ENCODE measurements around the gene B3GAT2.
A peak's percentile ranks its signal among the peaks of the same experiment; 100 is the strongest.
"Not testable (repeated sequence)": the region's sequence is repeated elsewhere in the genome, so short reads cannot be mapped to it uniquely, and the experiment has no call there.

B3GAT2 gene, protein sequence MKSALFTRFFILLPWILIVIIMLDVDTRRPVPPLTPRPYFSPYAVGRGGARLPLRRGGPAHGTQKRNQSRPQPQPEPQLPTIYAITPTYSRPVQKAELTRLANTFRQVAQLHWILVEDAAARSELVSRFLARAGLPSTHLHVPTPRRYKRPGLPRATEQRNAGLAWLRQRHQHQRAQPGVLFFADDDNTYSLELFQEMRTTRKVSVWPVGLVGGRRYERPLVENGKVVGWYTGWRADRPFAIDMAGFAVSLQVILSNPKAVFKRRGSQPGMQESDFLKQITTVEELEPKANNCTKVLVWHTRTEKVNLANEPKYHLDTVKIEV

DNA sequence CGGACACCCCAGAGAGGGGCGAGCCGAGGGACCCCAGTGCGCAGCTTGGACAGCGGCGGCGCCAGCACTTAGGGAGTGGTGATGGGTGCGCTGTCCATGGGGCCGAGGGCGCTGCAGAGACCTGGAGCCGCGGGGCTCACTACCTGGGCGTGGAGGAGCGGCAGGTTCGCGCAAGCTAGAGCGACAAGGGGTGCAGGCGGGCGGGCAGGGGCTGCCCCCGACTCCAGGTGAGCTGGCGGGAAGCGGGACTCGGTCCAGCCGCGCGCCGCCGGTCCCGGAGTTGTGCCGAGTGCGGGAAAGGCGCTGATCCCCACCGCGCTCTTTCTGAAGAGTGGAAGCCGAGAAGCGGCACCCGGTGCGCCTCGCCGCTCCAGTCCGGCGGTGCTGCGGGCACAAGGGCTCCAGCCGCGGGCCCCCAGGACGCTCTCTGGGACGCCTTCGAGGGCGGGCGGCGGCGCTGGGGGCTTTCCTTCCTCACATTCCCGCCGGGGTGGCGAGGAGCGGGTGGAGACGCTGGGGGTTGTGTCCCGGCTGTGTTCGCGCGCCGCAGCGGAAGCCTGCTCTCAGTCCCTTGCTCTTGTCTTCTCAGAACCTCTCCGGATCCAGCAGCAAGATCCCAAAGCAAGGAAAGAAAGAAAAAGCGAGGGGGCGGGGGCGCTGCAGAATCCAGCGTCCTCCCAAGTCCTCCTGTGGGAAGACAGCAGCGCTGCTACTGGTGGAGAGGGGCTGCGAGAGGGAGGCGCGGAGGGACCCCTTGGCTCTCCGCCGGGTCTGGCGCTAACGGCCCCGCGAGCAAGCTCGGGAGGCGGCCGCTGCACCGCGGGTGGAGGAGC lies at the start of gene B3GAT2:
Gene B3GAT2, minus strand, starts transcription at position 610 of the 833 bp plus-strand sequence. CDS start 631 bp downstream, outside the sequence.
- peak; percentile 27 for DNase-seq

DNA sequence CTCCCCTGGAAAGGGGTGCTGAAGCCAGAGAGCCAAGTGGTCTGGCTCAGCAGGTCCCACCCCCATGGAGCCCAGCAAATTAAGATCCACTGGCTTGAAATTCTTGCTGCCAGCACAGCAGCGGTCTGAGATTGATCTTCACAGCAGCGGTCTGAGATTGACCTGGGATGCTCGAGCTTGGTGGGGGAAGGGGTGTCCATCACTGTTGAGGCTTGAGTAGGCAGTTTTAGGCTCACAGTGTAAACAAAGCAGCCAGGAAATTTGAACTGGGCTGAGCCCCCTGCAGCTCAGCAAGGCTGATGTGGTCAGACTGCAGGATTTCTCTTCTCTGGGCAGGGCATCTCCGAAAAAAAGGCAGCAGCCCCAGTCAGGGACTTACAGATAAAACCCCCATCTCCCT lies 41.3 kb upstream of the B3GAT2 start:
- no peak for DNase-seq

DNA sequence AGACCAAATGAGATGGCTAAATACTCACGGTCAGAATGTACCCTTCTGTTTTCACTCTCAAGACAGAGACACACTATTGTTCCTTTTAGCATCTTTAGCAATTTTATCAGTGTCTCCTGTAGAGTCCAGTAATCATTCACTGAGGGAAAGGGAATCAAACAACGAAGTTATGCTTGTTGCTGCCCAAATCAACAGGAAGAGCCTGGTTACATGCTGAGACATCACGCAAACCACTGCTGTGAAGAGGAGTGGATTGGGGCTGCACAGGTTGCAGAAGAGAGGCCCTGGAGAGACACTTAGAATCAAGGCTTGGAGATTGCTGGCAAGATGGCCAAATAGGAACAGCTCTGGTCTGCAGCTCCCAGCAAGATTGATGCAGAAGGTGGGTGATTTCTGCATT lies 40.5 kb upstream of the B3GAT2 start:
- no peak for DNase-seq

DNA sequence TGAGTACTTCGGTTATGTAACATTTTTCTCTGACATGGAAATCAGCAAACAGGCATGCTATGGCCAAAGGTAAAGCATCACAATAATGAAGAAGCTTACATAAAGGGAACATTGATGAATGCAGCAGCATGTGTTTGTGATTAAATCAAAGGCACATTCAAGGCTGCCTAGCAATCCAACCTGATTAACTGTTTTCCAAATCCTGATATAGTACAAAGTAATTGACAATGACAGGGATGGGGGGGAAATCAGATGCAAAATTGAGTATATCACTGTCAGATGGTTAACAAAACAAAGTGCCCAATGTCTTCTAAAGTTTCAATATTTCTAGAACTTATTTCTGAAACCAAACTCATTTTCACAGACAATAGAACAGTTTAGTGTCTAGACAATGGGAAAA lies 39.2 kb upstream of the B3GAT2 start:
- DNase-seq, result no peak

DNA sequence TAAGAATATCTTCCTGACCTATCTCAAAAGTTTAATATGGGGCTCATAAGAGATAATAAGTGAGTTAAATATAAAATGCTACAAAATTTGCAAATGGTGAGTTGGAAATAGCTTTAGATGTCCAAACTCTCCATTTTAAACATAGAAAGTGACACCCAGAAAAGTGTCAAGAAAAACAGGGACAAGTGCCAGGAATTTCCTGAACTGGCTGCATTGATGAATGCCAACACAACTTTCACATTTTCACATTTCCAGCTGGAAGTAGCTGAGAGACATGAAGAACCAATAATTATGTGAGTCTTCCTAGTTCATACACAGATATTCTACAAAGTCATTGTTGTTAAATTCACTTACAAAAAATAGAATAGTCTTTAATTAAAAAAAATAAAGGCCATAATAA lies 38.6 kb upstream of the B3GAT2 start:
- no peak for DNase-seq

DNA sequence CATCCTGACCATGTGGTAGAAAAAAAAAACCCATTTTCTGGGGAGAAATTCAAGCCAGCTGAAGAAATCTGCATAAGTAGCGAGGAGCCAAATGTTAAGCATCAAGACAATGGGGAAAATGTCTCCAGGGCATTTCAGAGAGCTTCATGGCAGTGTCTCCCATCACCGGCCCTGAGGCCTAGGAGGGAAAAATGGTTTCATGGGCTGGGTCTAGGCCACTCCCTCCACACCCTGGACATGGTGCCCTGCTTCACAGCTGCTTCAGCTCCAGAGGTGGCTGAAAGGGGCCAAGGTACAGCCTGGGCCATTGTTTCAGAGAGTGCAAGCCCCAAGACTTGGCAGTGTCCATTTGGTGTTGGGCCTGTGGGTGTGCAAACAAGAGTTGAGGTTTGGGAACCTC lies 34.4 kb upstream of the B3GAT2 start:
- no peak for DNase-seq

DNA sequence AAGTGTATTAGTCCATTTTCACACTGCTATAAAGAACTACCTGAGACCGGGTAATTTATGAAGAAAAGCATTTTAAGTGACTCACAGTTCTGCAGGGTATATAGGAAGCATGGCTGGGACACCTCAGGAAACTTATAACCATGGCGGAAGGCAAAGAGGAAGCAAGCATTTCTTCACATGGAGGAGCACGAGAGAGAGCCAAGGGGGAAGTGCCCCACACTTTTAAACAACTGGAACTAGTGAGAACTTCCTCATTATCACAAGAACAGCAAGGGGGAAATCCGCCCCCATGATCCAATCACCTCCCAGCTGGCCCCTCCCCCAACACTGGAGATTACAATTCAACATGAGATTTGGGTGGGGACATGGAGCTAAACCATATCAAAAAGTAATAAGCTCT lies 28.3 kb upstream of the B3GAT2 start:
- DNase-seq, result no peak

DNA sequence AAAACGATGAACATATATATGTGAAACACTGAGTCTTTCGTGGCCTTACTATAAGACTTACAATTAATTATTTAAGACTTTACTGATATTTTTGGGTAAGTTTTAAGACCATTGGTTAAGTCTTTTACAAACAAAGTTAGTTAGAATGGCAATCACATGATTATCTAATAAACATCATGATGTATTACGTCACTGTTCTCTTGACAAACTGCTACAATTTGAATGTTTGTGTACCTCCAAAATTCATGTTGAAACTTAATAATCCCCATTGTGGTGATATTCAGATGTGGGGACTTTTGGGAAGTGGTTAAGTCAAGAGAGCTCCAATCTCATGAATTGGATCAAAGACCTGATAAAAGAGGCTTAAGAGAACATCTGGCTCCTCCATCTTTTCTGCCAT lies 25.9 kb upstream of the B3GAT2 start:
- no peak for DNase-seq

DNA sequence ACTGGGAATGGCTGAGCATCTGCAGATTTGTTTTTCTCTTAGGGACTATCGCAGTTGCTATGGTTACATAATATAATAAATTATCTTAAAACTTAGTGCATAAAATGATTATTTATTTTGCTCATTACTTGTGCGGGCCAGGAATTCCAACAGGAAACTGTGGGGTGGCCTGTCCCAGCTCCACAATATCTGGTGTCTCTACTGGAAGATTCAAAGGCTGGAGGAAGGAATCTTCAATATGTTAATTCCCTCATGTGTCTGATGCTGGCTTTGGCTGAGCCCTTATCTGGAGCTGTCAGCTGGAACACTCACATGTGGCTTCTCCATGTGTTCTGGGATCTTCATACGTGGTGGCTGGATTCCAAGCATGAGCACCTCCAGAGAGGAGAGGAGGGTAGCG lies 23.9 kb upstream of the B3GAT2 start:
- no peak for DNase-seq

DNA sequence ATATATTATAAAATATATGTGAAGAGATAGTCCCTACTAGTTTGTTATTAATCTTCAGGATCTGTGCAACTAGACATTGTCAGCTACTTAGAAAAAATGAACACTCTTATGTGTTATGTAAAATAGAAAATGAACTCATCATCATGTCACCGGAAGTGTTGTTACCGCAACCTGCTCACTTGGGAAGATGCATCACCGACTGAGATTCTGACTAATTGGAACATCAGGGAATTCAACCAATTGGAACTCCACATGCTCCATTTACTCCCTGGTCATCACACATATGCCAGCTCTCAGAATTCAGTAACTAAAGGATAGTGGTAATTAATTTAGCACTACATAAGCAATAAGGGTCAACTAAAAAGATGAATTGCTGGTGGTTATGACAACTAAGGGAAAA lies 16.7 kb upstream of the B3GAT2 start:
- DNase-seq, result no peak

DNA sequence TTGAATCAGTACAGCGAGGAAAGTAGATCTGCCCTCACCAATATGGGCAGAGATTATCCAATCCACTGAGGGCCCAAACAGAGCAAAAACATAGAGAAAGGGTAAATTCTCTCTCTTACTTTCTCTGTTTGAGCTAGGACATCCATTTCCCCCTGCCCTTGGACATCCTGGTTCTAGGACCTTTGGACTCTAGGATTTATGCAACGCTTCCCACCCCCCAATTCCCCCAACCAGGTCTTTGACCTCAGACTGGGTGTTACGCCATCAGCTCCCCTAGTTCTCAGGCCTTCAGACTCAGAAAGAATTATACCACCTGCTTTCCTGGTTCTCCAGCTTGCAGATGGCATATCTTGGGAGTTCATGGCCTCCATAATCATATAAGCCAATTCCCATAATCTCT lies 10.2 kb upstream of the B3GAT2 start:
- no peak for DNase-seq

DNA sequence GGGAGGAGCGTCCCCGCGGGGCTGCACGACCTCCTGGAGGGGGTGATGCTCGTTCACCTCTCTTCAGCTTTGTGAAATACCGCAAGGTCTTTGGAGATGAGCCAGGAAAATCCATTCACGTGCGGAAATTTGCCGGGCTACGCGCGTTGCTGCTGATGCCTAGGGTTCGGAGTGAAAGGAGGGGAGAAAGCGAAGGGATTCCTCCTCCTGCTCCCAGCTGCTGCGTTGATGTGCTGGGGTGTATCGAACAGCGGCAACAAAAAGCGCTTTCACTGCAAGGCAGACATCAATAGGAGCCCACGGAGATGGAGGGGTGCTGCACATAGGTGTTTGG lies 391 bp upstream of the B3GAT2 start:
- no peak for DNase-seq

DNA sequence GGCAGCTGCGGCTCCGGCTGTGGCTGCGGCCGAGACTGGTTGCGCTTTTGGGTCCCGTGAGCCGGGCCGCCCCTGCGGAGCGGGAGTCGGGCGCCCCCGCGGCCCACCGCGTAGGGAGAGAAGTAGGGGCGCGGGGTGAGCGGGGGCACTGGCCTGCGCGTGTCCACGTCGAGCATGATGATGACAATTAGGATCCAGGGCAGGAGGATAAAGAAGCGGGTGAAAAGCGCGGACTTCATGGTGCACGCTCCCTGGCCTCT lies 739 bp downstream of the B3GAT2 start:
- DNase-seq, result no peak

DNA sequence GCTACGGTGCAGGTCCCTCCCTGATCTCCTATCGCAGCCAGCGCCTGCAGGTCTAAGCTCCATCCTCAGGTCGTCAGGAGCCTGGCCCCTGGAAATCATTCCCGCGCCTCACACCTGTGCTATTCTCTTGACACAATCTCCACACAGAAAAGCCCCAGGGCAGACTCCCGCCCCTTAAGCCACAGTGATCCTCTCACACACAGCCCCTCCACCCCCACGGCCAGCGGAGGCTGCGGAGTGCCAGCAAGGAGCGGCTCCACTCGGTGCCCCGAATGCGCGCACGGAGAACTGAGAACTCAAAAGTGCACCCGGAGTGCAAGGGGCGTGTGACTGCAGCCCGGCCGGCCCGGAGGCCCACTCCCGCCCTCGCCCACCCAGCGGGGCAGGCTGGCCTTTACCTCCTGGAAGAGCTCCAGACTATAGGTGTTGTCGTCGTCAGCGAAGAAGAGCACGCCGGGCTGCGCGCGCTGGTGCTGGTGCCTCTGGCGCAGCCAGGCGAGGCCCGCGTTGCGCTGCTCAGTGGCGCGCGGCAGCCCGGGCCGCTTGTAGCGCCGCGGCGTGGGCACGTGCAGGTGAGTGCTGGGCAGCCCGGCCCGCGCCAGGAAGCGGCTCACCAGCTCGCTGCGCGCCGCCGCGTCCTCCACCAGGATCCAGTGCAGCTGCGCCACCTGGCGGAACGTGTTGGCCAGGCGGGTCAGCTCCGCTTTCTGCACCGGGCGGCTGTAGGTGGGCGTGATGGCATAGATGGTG lies 1.2 kb downstream of the B3GAT2 start:
- peak; percentile 78 for DNase-seq

DNA sequence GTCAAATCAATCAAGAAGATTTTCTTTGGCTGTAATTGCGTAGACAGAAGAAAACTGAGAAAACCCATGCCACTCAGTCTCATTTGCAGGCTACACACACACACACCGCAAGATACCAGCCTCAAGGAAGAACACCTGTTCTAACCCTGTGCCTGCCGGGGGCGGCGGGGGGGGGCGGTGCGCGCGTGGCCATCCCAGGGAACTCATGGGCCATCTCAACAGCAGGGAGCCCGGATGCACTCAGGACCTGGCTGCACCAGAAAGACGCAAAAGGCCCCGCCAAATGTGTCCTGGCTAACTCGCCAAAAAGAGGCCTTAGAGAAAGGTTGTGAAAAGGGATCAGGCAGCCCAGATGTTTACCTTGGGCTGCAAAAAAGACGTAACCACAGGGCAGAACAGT lies 2.1 kb downstream of the B3GAT2 start:
- DNase-seq, result no peak

DNA sequence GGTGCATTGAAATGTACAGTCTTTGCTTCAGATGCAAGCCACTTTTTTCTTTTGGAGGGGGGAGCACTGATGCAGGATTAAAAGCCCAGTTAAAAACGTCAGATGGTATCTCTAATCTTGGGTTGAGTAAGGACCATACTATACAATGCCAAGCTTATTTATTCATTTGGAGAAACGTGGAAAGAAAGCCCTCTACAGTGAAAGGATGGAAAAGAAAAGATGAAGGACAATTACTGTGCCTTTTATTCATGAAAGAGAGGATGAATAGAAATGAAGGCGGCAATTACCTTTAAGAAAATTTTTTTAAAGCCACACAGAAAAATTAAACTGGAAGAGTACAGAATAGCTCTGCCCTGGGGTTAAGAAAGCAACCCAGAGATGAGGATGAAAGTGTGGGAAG lies 2.7 kb downstream of the B3GAT2 start:
- DNase-seq, result no peak

DNA sequence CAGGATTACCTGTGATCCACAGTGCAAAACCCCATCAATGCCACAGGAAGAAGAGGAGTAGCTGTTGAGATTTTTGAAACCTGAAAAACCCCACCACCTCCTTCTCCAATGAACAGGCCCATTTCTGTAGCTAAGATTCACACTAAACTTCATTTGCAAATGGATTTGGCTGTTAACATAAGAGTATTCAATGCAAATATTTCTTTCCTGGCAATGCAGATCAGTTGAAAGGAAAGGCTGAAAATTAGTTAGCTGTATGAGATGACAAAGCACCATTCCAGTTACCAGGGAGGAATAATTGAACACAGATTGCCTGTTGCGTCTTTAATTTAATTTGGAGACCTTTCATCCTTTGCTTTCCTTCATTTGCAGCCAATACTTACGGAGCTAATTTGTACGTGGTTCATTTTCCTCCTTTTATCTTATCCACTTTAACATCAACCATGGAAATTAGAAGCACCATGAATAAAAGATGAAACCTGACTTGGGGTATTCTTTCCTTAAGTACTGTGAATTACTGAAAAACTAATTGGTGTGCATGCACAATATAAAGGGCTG lies 4.2 kb downstream of the B3GAT2 start:
- peak; percentile 7 for DNase-seq

DNA sequence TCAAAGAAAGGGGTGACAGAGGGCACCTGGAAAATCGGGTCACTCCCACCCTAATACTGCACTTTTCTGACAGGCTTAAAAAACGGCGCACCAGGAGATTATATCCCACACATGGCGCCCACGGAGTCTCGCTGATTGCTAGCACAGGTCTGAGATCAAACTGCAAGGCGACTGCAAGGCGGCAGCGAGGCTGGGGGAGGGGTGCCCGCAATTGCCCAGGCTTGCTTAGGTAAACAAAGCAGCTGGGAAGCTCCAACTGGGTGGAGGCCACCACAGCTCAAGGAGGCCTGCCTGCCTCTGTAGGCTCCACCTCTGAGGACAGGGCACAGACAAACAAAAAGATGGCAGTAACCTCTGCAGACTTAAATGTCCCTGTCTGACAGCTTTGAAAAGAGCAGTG lies 12.5 kb downstream of the B3GAT2 start:
- not testable (repeated sequence) for DNase-seq

DNA sequence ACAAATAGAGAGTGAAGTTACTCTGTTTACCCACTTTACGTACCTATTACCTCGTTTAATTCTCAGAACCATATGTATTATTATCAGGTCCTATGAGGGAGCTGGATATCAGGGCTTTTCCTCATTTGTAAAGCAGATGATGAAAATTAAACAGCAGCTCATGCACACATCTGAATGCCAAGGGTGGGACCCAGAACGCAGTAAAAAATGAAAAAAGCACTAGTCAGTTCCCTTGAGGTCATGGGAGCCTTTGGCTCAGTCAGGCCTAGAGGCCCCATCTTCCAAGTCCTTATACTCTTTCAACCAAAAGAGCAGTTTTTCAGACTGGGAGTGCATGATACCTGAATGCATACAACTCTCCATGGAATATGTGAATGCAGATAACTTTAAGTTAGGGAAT lies 23.0 kb downstream of the B3GAT2 start:
- no peak for DNase-seq

DNA sequence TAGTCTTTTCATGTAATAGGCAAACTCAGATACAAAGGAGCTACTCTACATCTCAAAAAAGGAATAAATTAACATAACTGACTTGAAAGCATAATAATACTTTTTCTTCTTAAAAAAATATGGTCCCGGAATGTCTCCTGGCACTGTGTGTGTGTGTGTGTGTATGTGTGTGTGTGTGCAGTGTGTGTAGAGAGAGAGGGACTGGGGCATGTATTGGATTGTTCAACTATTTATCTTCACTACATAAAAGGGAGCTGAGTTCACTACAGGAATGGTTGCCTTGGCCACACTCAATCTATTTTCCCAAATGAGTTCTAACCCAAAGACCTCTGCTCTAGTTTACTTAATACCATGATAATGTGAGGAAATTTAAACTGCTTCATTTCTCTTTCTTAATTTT lies 51.1 kb downstream of the B3GAT2 start:
- no peak for DNase-seq

DNA sequence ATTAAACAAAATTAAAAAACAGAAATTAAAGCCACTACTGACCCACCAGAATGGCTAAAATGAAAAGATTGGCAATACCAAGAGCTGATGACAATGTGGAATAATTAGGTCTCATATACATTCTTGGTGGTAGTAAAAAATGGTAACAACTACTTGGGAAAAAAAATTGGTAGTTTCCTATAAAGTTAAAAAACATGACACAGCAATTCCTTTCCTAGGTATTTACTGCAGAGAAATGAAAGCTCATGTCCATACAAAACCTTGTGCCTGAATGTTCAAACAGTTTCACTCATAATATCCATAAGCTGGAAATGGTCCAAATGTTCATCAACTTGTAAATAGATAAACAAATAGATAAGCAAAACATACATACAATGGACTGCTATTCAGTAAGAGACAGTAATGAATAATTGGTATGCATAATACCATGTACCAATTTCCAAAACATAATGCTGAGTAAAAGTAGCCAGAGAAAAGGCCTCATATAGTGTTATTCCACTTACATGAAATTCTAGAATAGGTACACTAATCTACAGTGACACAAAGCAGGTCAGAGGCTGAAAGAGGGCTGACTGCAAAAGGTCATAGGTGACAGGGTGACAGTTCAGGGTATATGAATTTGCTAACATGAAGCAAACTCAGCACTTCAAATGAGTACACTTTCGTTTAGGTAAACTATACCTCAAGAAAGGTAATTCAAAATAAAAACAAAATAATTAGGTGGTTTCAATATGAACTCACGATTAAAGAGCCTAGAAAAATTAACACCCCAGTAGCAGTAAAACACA lies 53.0 kb downstream of the B3GAT2 start:
- DNase-seq, result no peak

DNA sequence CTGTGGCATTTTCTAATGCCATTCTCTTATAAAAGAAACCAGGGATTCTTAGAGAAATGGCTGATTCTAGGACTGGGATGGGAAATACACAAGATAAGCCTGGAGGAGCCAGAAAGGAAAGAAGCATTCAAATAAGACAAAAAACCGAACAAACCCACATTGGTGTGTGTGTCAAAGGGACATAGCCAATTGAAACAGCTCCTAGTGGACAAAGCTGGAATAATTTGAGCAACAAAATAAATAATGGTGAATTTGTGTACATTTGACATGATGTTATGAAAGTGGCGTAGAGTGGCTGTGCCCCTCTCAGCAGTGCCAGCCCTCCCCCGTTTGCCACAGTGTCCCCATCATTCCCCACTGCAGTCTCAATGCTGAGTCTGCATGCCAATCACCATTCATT lies 55.5 kb downstream of the B3GAT2 start:
- no peak for DNase-seq

DNA sequence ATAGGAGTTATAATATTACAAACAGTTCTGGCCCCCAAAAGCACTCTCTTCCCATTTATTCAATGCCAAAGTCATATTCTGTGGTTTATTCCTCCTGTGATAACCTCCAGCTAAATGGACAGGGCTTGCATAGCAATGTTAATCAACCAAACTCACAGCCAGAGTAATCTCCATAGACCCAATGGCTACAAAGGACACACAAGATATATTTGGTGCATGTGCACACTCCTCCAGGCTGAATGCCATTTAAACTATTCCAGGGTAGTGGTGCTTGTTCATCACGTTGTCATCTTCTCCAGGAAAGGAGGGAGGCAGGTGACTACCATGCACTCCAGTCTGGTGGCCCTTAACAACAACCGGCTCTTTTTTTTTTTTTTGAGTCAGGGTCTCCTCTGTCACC lies 56.8 kb downstream of the B3GAT2 start:
- DNase-seq, result no peak

Measured in NCI-H1436 (cell line).